ENCODE measurements around the gene FNDC3B.

The FNDC3B gene

DNA sequence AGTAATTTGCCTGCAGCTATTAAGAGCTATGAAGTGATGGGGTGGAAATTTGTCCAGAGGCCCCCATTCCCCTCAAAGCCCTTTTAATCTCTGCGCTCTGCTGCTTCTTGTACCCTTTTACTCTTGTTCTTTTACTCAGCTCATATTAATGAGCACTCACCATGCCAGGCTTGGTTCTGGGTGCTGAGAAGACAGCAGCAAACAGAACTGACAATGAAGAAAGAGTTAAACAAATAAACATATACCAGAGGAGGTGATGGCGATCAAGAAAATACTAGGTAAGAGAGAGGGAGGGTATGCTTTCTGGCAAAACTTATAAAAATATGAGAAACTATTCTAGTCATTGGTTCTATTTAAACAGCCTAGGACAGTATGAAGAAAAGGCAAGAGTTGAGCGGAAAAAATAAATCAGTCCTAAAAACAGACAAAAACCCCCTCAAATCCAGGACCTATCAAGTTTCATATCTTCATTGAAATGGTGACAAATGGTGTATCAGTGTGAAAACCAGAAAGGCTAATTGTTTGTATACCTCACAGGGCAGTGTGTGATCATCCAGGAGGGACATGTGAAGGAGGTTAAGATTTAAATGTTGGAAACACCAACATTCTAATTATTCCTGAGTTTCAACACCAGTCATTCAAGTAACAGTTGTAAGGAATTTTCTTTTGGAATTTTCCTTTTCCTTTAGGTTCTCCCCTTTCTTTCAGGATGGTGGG is 144.9 kb downstream of the FNDC3B start:
- no peak overlapping the region for H3K27ac ChIP-seq (replicated peaks; ENCODE audit: low read length)
- no peak overlapping the region for H3K18ac ChIP-seq (ENCODE audit: low read length)
- no peak for DNase-seq (ENCODE audit: low spot score)
- H3K4me2 ChIP-seq (ENCODE audit: insufficient read depth, low read length, poor library complexity, severe bottlenecking) = no peak overlapping the region
- H2AFZ ChIP-seq (ENCODE audit: low read length) = no peak overlapping the region
- no peak overlapping the region for H3K4ac ChIP-seq (ENCODE audit: low read length)
- WGBS, 2 donors (ENCODE audit: extremely low coverage in 2 of 2, insufficient read length in 2 of 2, insufficient replicate concordance in 1 of 2) = no CpG with 5 or more reads among the region's 3 CpGs
- H3K79me1 ChIP-seq (ENCODE audit: low read depth, low read length) = no peaks in the 10 kb centered on the region
- H2BK15ac ChIP-seq (ENCODE audit: low read length) = no peak overlapping the region
- H3K4me3 ChIP-seq (ENCODE audit: low read length in 2 of 2) = no peak overlapping the region
- H3K23ac ChIP-seq (ENCODE audit: low read depth, low read length, poor library complexity) = no peak overlapping the region
- no peak overlapping the region for H4K91ac ChIP-seq (ENCODE audit: low read depth, low read length, poor library complexity)
- H2BK120ac ChIP-seq (ENCODE audit: low read depth, low read length) = no peak overlapping the region
- H3K36me3 ChIP-seq (replicated peaks in 1 of 2; ENCODE audit: control insufficient read depth in 2 of 2, insufficient read depth in 2 of 2, low read length in 2 of 2) = peaks cover 0 to 10% of the 10 kb centered on the region in 2 donors
- H3K9ac ChIP-seq (ENCODE audit: low read depth, low read length, poor library complexity) = no peak overlapping the region
- H2BK5ac ChIP-seq (ENCODE audit: low read length) = no peak overlapping the region
- no peaks in the 10 kb centered on the region for H3K9me3 ChIP-seq (replicated peaks in 1 of 2; ENCODE audit: control insufficient read depth in 2 of 2, insufficient read depth in 1 of 2, low read depth in 1 of 2, low read length in 2 of 2)
- H2AK5ac ChIP-seq (ENCODE audit: low read depth, low read length) = no peak overlapping the region
- H3K14ac ChIP-seq (ENCODE audit: low read length) = no peak overlapping the region
- no peaks in the 10 kb centered on the region for H3K27me3 ChIP-seq (ENCODE audit: control insufficient read depth in 3 of 3, insufficient read depth in 3 of 3, low read depth in 1 of 3, low read length in 3 of 3)
- no peak overlapping the region for H4K8ac ChIP-seq (ENCODE audit: low read depth, low read length)
- H3K4me1 ChIP-seq (ENCODE audit: control insufficient read depth in 2 of 2, insufficient read depth in 1 of 2, low read depth in 1 of 2, low read length in 2 of 2) = peaks cover 3 to 9% of the 10 kb centered on the region in 2 donors
- H2BK12ac ChIP-seq (ENCODE audit: low read length) = no peak overlapping the region

DNA sequence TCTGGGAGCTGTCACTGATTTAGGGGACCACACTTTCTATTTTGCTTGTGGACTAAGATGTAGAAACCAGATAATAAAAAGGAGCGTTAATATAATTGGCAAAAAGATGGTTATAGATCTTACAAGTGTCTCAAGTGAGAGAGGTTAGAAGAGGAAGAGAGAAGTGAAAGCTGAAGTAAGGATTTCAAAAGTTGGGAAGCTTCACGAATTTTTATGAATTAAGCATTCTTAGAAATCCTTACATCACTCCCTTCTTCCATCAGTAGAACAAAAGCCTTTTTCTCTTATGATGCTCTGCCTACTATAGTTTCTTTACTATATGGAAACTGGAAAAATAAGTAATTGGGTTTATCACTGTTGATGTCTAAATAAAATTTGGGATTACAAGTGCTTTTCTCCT is 146.5 kb downstream of the FNDC3B start:
- no peak for DNase-seq (ENCODE audit: low spot score)
- Histone ChIP-seq H2AK5ac (ENCODE audit: low read depth, low read length) (no peak overlapping the region), H2BK15ac (ENCODE audit: low read length) (no peak overlapping the region), H3K14ac (ENCODE audit: low read length) (no peak overlapping the region), H3K18ac (ENCODE audit: low read length) (no peak overlapping the region), H2BK12ac (ENCODE audit: low read length) (no peak overlapping the region), H2BK120ac (ENCODE audit: low read depth, low read length) (no peak overlapping the region), H3K79me1 (ENCODE audit: low read depth, low read length) (peaks cover 1% of the 10 kb centered on the region), H3K4ac (ENCODE audit: low read length) (no peak overlapping the region), H3K4me3 (ENCODE audit: low read length in 2 of 2) (no peak overlapping the region), H2AFZ (ENCODE audit: low read length) (no peak overlapping the region), H3K27me3 (ENCODE audit: control insufficient read depth in 3 of 3, insufficient read depth in 3 of 3, low read depth in 1 of 3, low read length in 3 of 3) (no peaks in the 10 kb centered on the region), H3K36me3 (replicated peaks in 1 of 2; ENCODE audit: control insufficient read depth in 2 of 2, insufficient read depth in 2 of 2, low read length in 2 of 2) (peaks cover 0 to 10% of the 10 kb centered on the region in 2 donors), H4K91ac (ENCODE audit: low read depth, low read length, poor library complexity) (no peak overlapping the region), H3K9ac (ENCODE audit: low read depth, low read length, poor library complexity) (no peak overlapping the region), H4K8ac (ENCODE audit: low read depth, low read length) (no peak overlapping the region), H2BK5ac (ENCODE audit: low read length) (no peak overlapping the region), H3K27ac (replicated peaks; ENCODE audit: low read length) (no peak overlapping the region), H3K9me3 (replicated peaks in 1 of 2; ENCODE audit: control insufficient read depth in 2 of 2, insufficient read depth in 1 of 2, low read depth in 1 of 2, low read length in 2 of 2) (no peaks in the 10 kb centered on the region), H3K4me1 (ENCODE audit: control insufficient read depth in 2 of 2, insufficient read depth in 1 of 2, low read depth in 1 of 2, low read length in 2 of 2) (peaks cover 3 to 11% of the 10 kb centered on the region in 2 donors), H3K4me2 (ENCODE audit: insufficient read depth, low read length, poor library complexity, severe bottlenecking) (no peak overlapping the region), H3K23ac (ENCODE audit: low read depth, low read length, poor library complexity) (no peak overlapping the region)
- no CpG with 5 or more reads among the region's 2 CpGs for WGBS, 2 donors (ENCODE audit: extremely low coverage in 2 of 2, insufficient read length in 2 of 2, insufficient replicate concordance in 1 of 2)

DNA sequence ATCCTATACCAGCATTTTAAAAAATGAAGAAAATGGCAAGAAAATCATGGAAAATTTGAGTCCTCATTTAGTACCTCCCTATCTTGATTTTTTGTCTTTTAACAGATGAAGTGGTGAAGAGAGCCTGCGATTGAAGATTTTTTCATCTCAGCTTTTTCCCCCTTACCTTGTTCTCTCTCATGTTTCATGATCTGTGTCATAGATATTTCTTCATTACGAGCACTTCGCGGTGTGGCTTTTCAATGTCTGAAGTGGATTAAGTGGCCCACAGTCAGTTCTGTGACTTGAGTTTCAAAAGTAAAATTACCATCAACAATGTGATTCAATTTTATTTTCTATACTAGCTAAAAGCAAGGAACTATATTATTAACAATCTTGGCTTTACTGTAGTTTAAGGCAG is 147.2 kb downstream of the FNDC3B start:
- no peak overlapping the region for H2AFZ ChIP-seq (ENCODE audit: low read length)
- H3K9ac ChIP-seq (ENCODE audit: low read depth, low read length, poor library complexity) = no peak overlapping the region
- H3K4me3 ChIP-seq (ENCODE audit: low read length in 2 of 2) = no peak overlapping the region
- DNase-seq (ENCODE audit: low spot score) = no peak
- H3K4me1 ChIP-seq (ENCODE audit: control insufficient read depth in 2 of 2, insufficient read depth in 1 of 2, low read depth in 1 of 2, low read length in 2 of 2) = peaks cover 3 to 11% of the 10 kb centered on the region in 2 donors
- no peak overlapping the region for H4K8ac ChIP-seq (ENCODE audit: low read depth, low read length)
- no peak overlapping the region for H3K23ac ChIP-seq (ENCODE audit: low read depth, low read length, poor library complexity)
- H2BK120ac ChIP-seq (ENCODE audit: low read depth, low read length) = no peak overlapping the region
- peaks cover 1% of the 10 kb centered on the region for H3K79me1 ChIP-seq (ENCODE audit: low read depth, low read length)
- H3K14ac ChIP-seq (ENCODE audit: low read length) = no peak overlapping the region
- H3K36me3 ChIP-seq (replicated peaks in 1 of 2; ENCODE audit: control insufficient read depth in 2 of 2, insufficient read depth in 2 of 2, low read length in 2 of 2) = peaks cover 0 to 13% of the 10 kb centered on the region in 2 donors
- H2BK5ac ChIP-seq (ENCODE audit: low read length) = no peak overlapping the region
- H3K27me3 ChIP-seq (ENCODE audit: control insufficient read depth in 3 of 3, insufficient read depth in 3 of 3, low read depth in 1 of 3, low read length in 3 of 3) = no peaks in the 10 kb centered on the region
- WGBS, 2 donors (ENCODE audit: extremely low coverage in 2 of 2, insufficient read length in 2 of 2, insufficient replicate concordance in 1 of 2) = no CpG with 5 or more reads among the region's 4 CpGs
- H3K18ac ChIP-seq (ENCODE audit: low read length) = no peak overlapping the region
- H2AK5ac ChIP-seq (ENCODE audit: low read depth, low read length) = no peak overlapping the region
- no peak overlapping the region for H4K91ac ChIP-seq (ENCODE audit: low read depth, low read length, poor library complexity)
- no peak overlapping the region for H2BK12ac ChIP-seq (ENCODE audit: low read length)
- no peak overlapping the region for H3K27ac ChIP-seq (replicated peaks; ENCODE audit: low read length)
- H2BK15ac ChIP-seq (ENCODE audit: low read length) = no peak overlapping the region
- H3K4ac ChIP-seq (ENCODE audit: low read length) = no peak overlapping the region
- no peaks in the 10 kb centered on the region for H3K9me3 ChIP-seq (replicated peaks in 1 of 2; ENCODE audit: control insufficient read depth in 2 of 2, insufficient read depth in 1 of 2, low read depth in 1 of 2, low read length in 2 of 2)
- H3K4me2 ChIP-seq (ENCODE audit: insufficient read depth, low read length, poor library complexity, severe bottlenecking) = no peak overlapping the region

DNA sequence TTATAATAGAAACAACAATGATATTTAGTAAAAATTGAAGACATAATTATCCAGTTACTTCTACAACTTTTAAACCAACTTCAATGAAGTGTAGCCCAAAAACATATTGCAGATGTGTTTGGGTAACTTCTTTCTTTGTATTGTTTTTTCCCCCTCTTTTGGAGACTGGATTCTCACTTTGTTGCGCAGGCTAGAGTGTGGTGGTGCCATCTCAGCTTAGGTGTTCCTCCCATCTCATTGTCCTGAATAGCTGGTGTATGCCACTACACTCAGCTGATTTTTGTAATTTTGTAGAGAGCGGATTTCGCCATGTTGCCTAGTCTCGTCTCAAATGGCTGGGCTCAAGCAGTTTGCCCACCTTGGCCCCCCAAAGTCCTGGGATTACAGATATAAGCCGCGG is 148.1 kb downstream of the FNDC3B start:
- H2BK12ac ChIP-seq (ENCODE audit: low read length) = no peak overlapping the region
- peaks cover 0 to 13% of the 10 kb centered on the region in 2 donors for H3K36me3 ChIP-seq (replicated peaks in 1 of 2; ENCODE audit: control insufficient read depth in 2 of 2, insufficient read depth in 2 of 2, low read length in 2 of 2)
- no peak overlapping the region for H3K23ac ChIP-seq (ENCODE audit: low read depth, low read length, poor library complexity)
- no peak overlapping the region for H4K91ac ChIP-seq (ENCODE audit: low read depth, low read length, poor library complexity)
- no peak overlapping the region for H3K4me2 ChIP-seq (ENCODE audit: insufficient read depth, low read length, poor library complexity, severe bottlenecking)
- H3K4me3 ChIP-seq (ENCODE audit: low read length in 2 of 2) = no peak overlapping the region
- H3K4me1 ChIP-seq (ENCODE audit: control insufficient read depth in 2 of 2, insufficient read depth in 1 of 2, low read depth in 1 of 2, low read length in 2 of 2) = peaks cover 0 to 5% of the 10 kb centered on the region in 2 donors
- no peak overlapping the region for H2BK5ac ChIP-seq (ENCODE audit: low read length)
- no peak overlapping the region for H4K8ac ChIP-seq (ENCODE audit: low read depth, low read length)
- WGBS, 2 donors (ENCODE audit: extremely low coverage in 2 of 2, insufficient read length in 2 of 2, insufficient replicate concordance in 1 of 2) = no CpG with 5 or more reads among the region's 6 CpGs
- no peak for DNase-seq (ENCODE audit: low spot score)
- no peak overlapping the region for H2AFZ ChIP-seq (ENCODE audit: low read length)
- no peak overlapping the region for H3K14ac ChIP-seq (ENCODE audit: low read length)
- no peak overlapping the region for H3K27ac ChIP-seq (replicated peaks; ENCODE audit: low read length)
- H3K79me1 ChIP-seq (ENCODE audit: low read depth, low read length) = peaks cover 1% of the 10 kb centered on the region
- no peak overlapping the region for H2AK5ac ChIP-seq (ENCODE audit: low read depth, low read length)
- no peak overlapping the region for H2BK15ac ChIP-seq (ENCODE audit: low read length)
- H3K9ac ChIP-seq (ENCODE audit: low read depth, low read length, poor library complexity) = no peak overlapping the region
- no peaks in the 10 kb centered on the region for H3K27me3 ChIP-seq (ENCODE audit: control insufficient read depth in 3 of 3, insufficient read depth in 3 of 3, low read depth in 1 of 3, low read length in 3 of 3)
- no peak overlapping the region for H3K18ac ChIP-seq (ENCODE audit: low read length)
- no peak overlapping the region for H3K4ac ChIP-seq (ENCODE audit: low read length)
- H3K9me3 ChIP-seq (replicated peaks in 1 of 2; ENCODE audit: control insufficient read depth in 2 of 2, insufficient read depth in 1 of 2, low read depth in 1 of 2, low read length in 2 of 2) = no peaks in the 10 kb centered on the region
- H2BK120ac ChIP-seq (ENCODE audit: low read depth, low read length) = no peak overlapping the region
